Activated CD4-positive, CD25-positive, alpha-beta regulatory T cell treated with anti-CD3 and anti-CD28 coated beads, Interleukin-2, amount 50 U/mL, for 16 hours (primary cell): Measurements from ENCODE around the gene GHITM.
"Not testable (repeated sequence)": the region's sequence is repeated elsewhere in the genome, so short reads cannot be mapped to it uniquely, and the experiment has no call there.

Experiments
- DNase-seq: peaks from one replicate; pipeline ENCODE4 v3.0.0-alpha.2; 2020; ENCODE audit warnings: low read depth, low spot score

Gene GHITM, protein sequence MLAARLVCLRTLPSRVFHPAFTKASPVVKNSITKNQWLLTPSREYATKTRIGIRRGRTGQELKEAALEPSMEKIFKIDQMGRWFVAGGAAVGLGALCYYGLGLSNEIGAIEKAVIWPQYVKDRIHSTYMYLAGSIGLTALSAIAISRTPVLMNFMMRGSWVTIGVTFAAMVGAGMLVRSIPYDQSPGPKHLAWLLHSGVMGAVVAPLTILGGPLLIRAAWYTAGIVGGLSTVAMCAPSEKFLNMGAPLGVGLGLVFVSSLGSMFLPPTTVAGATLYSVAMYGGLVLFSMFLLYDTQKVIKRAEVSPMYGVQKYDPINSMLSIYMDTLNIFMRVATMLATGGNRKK

DNA sequence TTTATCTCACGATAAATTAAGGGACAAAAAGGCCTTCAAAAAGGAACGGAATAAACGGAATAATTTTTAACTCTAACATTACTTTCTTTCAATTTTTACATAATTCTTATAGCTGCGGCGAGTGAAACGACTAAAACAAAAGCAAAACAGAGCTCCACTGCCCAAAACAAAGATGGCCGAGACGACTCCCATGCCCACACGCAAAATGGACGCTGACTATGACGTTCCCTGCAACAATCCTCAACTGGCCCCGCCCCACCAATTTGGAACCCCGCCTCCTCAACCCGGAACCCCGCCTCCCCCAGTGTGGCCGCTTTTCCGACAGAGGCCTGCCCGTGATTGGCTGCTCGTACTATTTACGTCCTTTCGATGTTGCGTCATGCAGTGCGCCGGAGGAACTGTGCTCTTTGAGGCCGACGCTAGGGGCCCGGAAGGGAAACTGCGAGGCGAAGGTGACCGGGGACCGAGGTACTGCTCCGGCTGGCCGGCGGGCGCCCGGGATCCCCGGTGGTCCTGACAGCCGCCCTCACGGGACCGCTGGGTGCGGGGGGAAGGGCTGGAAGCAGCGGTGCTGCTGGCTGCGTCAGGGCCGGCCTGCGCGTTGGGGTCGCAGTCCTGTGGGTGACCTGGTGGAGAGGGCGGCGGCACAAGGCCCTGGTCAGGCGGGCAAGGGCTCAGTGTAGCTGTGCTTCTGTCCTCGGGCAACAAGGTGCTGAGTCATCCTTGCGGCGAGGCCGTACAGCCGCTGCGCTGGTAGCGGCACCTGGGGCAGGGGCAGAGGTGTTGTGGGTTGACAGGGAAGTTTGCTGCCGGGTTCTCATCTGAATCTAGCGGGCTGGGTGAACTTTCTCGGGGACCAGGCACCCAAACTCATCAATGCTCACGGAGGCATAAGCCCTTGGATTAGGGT, at the start of gene GHITM:
GHITM (plus strand) TSS at position 384 of the 910 bp plus-strand sequence. CDS start 1,992 bp downstream, outside the sequence.
- peak; percentile 99 for DNase-seq

GRCh38 chr10:84095811-84096497, 43.4 kb upstream of the GHITM start:
- no peak for DNase-seq

DNA sequence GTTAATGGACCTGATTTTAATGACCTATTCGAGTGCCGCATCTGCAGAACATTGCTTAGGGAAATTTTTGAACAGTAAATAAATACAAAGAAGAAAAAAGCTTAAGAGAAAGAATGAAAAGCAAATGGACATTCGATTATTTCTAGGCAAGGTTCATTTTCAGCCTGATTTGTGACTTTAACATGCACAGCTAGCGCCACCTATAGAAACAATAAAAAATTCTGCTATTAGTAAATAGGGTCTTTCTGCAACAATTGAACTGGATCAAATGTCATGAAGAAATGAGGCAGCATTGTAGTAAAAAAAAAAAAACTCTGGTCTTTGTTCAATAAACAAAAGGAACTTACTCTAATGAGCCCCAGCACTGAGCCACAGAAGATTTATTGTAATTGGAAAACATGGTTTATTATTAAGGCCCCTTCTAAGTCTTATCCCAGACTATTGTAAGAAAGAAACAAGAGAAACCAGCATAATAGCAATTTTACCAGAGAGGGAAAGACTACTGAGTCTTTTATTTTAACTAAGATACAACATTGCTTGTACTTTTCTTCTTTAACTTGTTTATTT, 41.4 kb upstream of the GHITM start:
- DNase-seq = no peak

DNA sequence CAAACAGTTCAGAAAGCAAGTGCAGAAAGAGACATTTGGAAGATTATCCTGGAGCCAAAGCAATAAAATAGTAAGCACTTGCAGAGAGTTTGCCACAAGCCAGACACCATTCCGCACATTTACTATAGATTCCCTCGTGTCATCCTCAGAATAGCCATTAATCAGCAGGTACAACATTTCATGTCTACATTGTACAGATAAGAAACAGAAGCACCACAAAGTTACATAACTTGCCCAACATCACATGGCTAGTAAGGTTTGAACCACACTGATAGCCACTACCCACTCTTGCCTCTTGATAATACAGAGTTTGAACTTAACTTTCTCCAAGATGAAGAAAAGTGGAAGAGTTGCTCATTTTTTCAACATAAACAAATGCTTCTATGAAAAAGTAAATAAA, 40.6 kb upstream of the GHITM start:
- DNase-seq = no peak

- DNase-seq = no peak
These were observed 38.3 kb upstream of the GHITM start for GRCh38 chr10:84101042-84101441.

- no peak for DNase-seq
These were observed 30.5 kb upstream of the GHITM start for GRCh38 chr10:84108797-84109196.

DNA sequence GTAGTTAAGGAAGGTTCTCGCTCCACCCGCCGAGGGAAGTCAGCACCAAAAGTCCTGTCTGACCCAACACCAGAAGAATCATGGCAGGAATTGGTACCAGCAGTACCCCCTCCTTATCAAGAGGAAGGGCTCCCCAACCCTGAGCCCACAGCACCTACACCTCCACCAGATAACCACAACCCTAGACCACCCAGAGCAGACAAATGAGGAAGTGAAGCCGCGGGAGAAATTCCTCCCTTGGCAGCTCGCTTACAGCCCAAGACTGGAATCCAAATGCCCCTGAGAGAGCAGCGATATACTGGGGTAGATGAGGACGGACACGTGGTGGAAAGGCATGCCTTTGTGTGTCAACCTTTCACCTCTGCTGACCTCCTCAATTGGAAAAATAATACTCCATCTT, 29.5 kb upstream of the GHITM start:
- DNase-seq = not testable (repeated sequence)

DNA sequence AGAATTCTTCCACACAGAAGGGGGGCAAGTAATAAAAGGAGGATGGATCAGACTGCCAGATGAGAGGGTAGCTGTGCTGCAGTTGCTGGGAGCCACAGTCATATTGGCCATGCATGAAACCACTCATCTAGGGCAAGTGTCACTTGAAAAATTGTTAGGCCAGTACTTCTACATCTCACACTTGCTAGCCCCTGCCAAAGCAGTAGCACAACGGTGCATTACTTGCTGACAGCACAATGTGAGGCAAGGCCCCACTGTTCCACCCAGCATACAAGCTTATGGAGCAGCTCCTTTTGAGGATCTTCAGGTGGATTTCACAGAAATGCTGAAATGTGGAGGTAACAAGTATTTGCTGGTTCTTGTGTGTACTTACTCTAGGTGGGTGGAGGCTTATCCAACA, 25.8 kb upstream of the GHITM start:
- not testable (repeated sequence) for DNase-seq

GRCh38 chr10:84114088-84114667, 25.1 kb upstream of the GHITM start:
- DNase-seq = no peak

DNA sequence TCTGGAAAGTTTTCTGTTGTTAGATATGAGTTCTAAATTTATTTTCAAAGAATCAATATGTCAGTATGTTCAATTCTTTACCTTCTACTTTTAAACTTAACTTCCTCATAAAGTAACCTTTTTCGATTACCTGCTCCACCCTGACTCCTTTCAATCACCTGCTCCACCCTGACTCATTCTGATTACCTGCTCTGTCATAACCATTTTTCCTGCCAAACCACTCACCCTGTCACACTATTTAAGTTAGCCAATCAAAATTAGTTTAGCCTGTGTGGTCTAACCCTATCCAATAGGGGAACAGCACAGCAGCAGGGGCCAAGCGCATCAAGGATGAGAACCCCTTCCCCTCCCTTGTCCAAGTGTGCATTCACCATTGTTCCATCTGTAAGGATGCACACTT, 22.1 kb upstream of the GHITM start:
- DNase-seq = not testable (repeated sequence)

GRCh38 chr10:84117686-84118394, 21.5 kb upstream of the GHITM start:
- no peak for DNase-seq

DNA sequence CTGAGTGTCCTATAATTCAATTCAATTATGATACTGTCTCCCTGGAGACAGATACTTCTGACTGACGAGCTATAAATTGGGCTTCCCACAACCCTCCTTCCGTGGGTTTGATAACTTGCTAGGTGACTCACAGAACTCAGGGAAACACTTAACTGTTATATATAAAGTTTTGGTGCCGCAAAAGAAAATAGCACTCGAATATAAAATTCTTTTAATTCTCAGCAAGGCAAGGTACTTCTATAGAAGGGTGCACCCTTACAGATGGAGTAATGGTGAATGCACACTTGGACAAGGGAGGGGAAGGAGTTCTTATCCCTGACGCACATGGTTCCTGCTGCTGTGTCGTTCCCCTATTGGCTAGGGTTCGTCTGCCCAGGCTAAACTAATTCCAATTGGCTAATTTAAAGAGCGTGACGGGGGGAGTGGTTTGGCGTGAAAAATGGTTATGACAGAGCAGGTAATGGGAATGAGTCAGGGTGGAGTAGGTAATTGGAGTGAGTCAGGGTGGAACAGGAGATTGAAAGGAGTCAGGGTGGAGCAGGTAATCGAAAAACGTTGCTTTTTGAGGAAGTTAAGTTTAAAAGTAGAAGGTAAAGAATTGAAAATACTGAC, 20.8 kb upstream of the GHITM start:
- no peak for DNase-seq

- DNase-seq = no peak
These were observed 15.9 kb upstream of the GHITM start for GRCh38 chr10:84123362-84123761.

- not testable (repeated sequence) for DNase-seq
These were observed 13.2 kb upstream of the GHITM start for GRCh38 chr10:84125910-84126784.

DNA sequence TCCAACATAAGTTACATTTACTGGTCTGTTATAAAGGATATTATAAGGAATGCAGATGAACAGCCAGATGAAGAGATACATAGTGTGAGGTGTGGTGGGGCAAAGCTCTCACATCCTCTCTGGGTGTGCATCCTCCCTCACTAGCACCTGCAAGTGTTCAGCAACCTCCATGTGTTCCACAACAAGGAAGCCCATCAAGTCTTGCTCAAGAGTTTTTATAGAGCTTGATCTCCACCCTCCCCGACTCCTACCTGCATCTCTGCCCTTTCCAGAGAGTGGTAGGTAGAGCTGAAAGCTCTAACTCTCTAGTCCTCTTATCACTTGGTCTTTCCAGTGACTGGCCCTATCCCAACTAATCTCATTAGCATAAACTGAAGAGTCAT, 12.5 kb upstream of the GHITM start:
- DNase-seq = no peak

DNA sequence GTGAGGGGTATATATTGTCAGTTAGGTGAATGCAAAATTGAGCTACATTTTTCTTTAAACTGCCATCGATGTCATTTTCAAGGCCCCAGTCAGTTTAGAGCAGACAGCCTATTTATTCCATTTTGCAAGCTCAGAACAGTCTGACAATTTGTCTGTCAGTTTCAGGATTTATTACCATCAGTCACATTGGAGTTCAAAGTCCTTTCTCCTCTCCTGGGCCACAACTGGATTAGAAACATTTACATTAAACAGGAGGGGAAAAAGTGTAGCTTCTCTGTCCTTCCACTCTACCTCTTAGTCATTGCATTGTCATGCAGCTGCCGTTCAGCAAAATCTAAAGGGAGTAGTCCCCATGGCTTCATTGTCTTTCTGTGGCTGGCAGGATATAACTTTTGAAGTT, 3.5 kb upstream of the GHITM start:
- no peak for DNase-seq

DNA sequence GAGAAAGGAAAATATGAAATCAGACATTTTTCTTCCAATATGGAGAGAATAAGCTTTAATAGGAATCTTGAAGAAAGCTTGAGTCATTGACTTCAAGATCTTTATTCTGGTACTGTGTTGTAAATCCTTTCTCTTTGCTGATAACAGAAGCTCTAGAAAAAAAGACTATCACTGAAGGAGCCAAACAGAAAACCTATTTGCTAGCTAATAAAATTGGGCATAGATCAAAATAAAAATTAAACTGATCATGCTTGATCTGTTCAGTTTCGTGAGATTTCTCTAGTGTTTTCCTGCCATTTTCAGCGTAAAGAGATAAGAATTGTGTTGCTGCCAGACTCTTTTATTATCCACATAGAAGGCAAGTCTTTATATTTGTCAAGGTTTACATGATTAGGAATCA, 1.5 kb upstream of the GHITM start:
- DNase-seq = no peak

DNA sequence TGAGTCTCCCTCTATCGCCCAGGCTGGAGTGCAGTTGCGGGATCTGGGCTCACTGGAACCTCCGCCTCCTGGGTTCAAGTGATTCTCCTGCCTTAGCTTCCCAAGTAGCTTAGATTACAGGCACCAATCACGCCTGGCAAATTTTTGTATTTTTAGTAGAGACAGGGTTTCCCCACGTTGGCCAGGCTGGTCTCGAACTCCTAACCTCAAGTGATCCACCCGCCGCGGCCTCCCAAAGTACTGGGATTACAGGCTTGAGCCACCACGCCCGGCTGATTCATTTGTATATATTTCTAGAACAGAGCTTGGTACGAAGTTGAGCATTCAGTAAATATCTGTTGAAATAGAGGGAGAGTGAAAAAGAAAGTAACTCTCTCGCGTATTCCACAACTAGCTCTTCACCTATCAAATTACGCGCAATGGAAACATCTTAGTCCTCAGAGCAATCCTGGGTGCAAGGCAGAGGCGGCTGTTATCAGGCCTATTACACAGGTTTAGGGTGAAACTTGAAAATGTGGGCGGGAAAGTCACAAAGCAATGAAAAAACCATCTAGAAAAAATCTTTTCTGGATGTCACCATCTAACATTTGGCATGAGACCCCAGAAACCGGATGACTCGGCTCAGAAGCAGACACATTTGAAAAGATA, 707 bp upstream of the GHITM start:
- peak; percentile 38 for DNase-seq

- DNase-seq = no peak
These were observed 699 bp downstream of the GHITM start for GRCh38 chr10:84140036-84140379.
